CD4-positive, alpha-beta T cell treated with Interleukin-15 for 1 hour (primary cell): ENCODE measurements around the gene ITGB5.
"Not testable (repeated sequence)": the region's sequence is repeated elsewhere in the genome, so short reads cannot be mapped to it uniquely, and the experiment has no call there.

Experiments
- DNase-seq: peaks from one replicate; pipeline ENCODE4 v3.0.0-alpha.2; 2020

The ITGB5 gene

GRCh38 chr3:124810970-124811369 lies 76.2 kb downstream of the ITGB5 start:
- no peak for DNase-seq

- DNase-seq, result no peak
Measured at GRCh38 chr3:124809039-124809438, 78.1 kb downstream of the ITGB5 start.

- no peak for DNase-seq
Measured at GRCh38 chr3:124805671-124806070, 81.5 kb downstream of the ITGB5 start.

GRCh38 chr3:124804875-124805274 lies 82.3 kb downstream of the ITGB5 start:
- no peak for DNase-seq

- no peak for DNase-seq
Measured at GRCh38 chr3:124802702-124803101, 84.5 kb downstream of the ITGB5 start.

GRCh38 chr3:124802061-124802698 lies 85.0 kb downstream of the ITGB5 start:
- DNase-seq, result no peak

GRCh38 chr3:124800511-124801258 lies 86.5 kb downstream of the ITGB5 start:
- DNase-seq, result no peak

- DNase-seq, result no peak
Measured at GRCh38 chr3:124800076-124800475, 87.1 kb downstream of the ITGB5 start.

- DNase-seq, result no peak
Measured at GRCh38 chr3:124799676-124800075, 87.5 kb downstream of the ITGB5 start.

GRCh38 chr3:124797426-124797945 lies 89.7 kb downstream of the ITGB5 start:
- no peak for DNase-seq

- DNase-seq, result no peak
Measured at GRCh38 chr3:124796477-124796876, 90.7 kb downstream of the ITGB5 start.

- no peak for DNase-seq
Measured at GRCh38 chr3:124793054-124793739, 94.0 kb downstream of the ITGB5 start.

GRCh38 chr3:124792341-124793040 lies 94.7 kb downstream of the ITGB5 start:
- no peak for DNase-seq

- no peak for DNase-seq
Measured at GRCh38 chr3:124791639-124792151, 95.5 kb downstream of the ITGB5 start.

GRCh38 chr3:124791142-124791541 lies 96.0 kb downstream of the ITGB5 start:
- no peak for DNase-seq

- DNase-seq, result not testable (repeated sequence)
Measured at GRCh38 chr3:124789103-124789502, 98.1 kb downstream of the ITGB5 start.

- DNase-seq, result no peak
Measured at GRCh38 chr3:124788254-124788745, 98.9 kb downstream of the ITGB5 start.

- DNase-seq, result no peak
Measured at GRCh38 chr3:124787476-124788195, 99.5 kb downstream of the ITGB5 start.

GRCh38 chr3:124786511-124787241 lies 100.5 kb downstream of the ITGB5 start:
- no peak for DNase-seq

GRCh38 chr3:124785973-124786372 lies 101.2 kb downstream of the ITGB5 start:
- no peak for DNase-seq

- no peak for DNase-seq
Measured at GRCh38 chr3:124784686-124785382, 102.3 kb downstream of the ITGB5 start.
